HepG2 (cell line): Measurements from ENCODE around the gene COX4I2. TPM values are rescaled to one million over a fixed set of nuclear protein-coding genes. Genes with fewer than 3 reads are reported as not detected.

ENCODE experiments used
- BHLHE40 ChIP-seq: IDR thresholded peaks from 2 replicates; pipeline ENCODE4 v1.6.1; 2011; ENCODE audit warnings: low read length, improper control_type of control experiment
- CENPX ChIP-seq: sonication (generic); formaldehyde crosslinking; IDR thresholded peaks from 2 replicates; pipeline ENCODE4 v1.9.0; 2021; ENCODE audit warnings: mild to moderate bottlenecking, missing genetic modification reagents, moderate library complexity
- GFI1 ChIP-seq: sonication (generic); formaldehyde crosslinking; IDR thresholded peaks from 2 replicates; pipeline ENCODE4 v1.5.0; 2020; ENCODE audit warnings: missing genetic modification reagents, mild to moderate bottlenecking, borderline replicate concordance
- GLI4 ChIP-seq: sonication (generic); formaldehyde crosslinking; IDR thresholded peaks from 2 replicates; pipeline ENCODE4 v1.5.1; 2020; ENCODE audit warnings: missing genetic modification reagents, mild to moderate bottlenecking, moderate library complexity, borderline replicate concordance
- MIER2 ChIP-seq: IDR thresholded peaks from 2 replicates; pipeline ENCODE4 v1.6.1; 2016; ENCODE audit warnings: missing biosample characterization, missing genetic modification reagents
- SIN3B ChIP-seq: fragments of 150-350 bp; IDR thresholded peaks from 2 replicates; pipeline ENCODE4 v1.6.1; 2014; ENCODE audit warnings: low read length
- SMAD3 ChIP-seq: sonication (generic); formaldehyde crosslinking; IDR thresholded peaks from 2 replicates; pipeline ENCODE4 v1.4.0; 2020; ENCODE audit warnings: missing genetic modification reagents
- TBL1XR1 ChIP-seq: fragments of 150-350 bp; IDR thresholded peaks from 2 replicates; pipeline ENCODE4 v1.6.1; 2014; ENCODE audit warnings: borderline replicate concordance, low read length; ENCODE audit not compliant: partially characterized antibody
- TMF1 ChIP-seq: sonication (generic); formaldehyde crosslinking; IDR thresholded peaks from 2 replicates; pipeline ENCODE4 v1.8.1; 2022; ENCODE audit warnings: low read depth, missing genetic modification reagents
- TOE1 ChIP-seq: sonication (generic); formaldehyde crosslinking; IDR thresholded peaks from 2 replicates; pipeline ENCODE4 v1.4.0; 2020; ENCODE audit warnings: mild to moderate bottlenecking, missing genetic modification reagents
- ZC3H13 ChIP-seq: sonication (generic); formaldehyde crosslinking; IDR thresholded peaks from 2 replicates; pipeline ENCODE4 v1.8.1; 2023; ENCODE audit warnings: mild to moderate bottlenecking, missing genetic modification reagents, moderate library complexity
- ZNF274 ChIP-seq: sonication (generic); formaldehyde crosslinking; IDR thresholded peaks from 2 replicates; pipeline ENCODE4 v1.5.1; 2020; ENCODE audit warnings: mild to moderate bottlenecking, missing genetic modification reagents
- ZNF569 ChIP-seq: sonication (generic); formaldehyde crosslinking; IDR thresholded peaks from 2 replicates; pipeline ENCODE4 v1.5.0; 2020; ENCODE audit warnings: mild to moderate bottlenecking, missing genetic modification reagents, moderate library complexity, borderline replicate concordance
- ZNF570 ChIP-seq: sonication (generic); formaldehyde crosslinking; IDR thresholded peaks from 2 replicates; pipeline ENCODE4 v1.4.0; 2020; ENCODE audit warnings: mild to moderate bottlenecking, missing genetic modification reagents, borderline replicate concordance
- ZNF776 ChIP-seq: sonication (generic); formaldehyde crosslinking; IDR thresholded peaks from 2 replicates; pipeline ENCODE4 v1.4.0; 2020; ENCODE audit warnings: mild to moderate bottlenecking, missing genetic modification reagents
- ZNF879 ChIP-seq: sonication (generic); formaldehyde crosslinking; IDR thresholded peaks from 2 replicates; pipeline ENCODE4 v1.8.1; 2023; ENCODE audit warnings: missing genetic modification reagents
- ZSCAN25 ChIP-seq: sonication (generic); formaldehyde crosslinking; IDR thresholded peaks from 2 replicates; pipeline ENCODE4 v1.8.0; 2022; ENCODE audit warnings: mild to moderate bottlenecking, missing genetic modification reagents
- ZSCAN29 ChIP-seq: sonication (generic); formaldehyde crosslinking; conservative IDR thresholded peaks from 2 replicates; pipeline ENCODE4 v1.4.0; 2020; ENCODE audit warnings: mild to moderate bottlenecking, missing genetic modification reagents
- polyA plus RNA-seq, 8 experiments: library from polyadenylated mRNA; depleted of rRNA in 3 of 8; stranded (reverse) in 7 of 8; unstranded in 1 of 8; fragments of >200 nt; fragmentation: Illumina TruSeq in 4 of 8; extraction: Trizol in 4 of 8; gene quantifications; 2 replicates each; pipeline versions ENCODE4 v1.2.1 to v1.2.3, GENCODE V29; 2011 to 2016; ENCODE audit warnings: low read depth in 4 of 8, missing spikeins in 1 of 8, mixed read lengths in 1 of 8; ENCODE audit not compliant: insufficient read depth in 1 of 8
- total RNA-seq, 5 experiments: library from RNA; depleted of rRNA; stranded (reverse); fragments of >200 nt; fragmentation: Illumina TruSeq; extraction: Trizol; gene quantifications; 2 replicates each; pipeline ENCODE4 v1.2.3, GENCODE V29; 2016; ENCODE audit warnings: low read depth in 1 of 5
- TF ChIP-seq, protein P1 (sequence below): sonication (generic); formaldehyde crosslinking; IDR thresholded peaks from 2 replicates; pipeline ENCODE4 v1.4.0; 2020; ENCODE audit warnings: low read depth, missing genetic modification reagents
- TF ChIP-seq, protein P2 (sequence below): sonication (generic); formaldehyde crosslinking; IDR thresholded peaks from 2 replicates; pipeline ENCODE4 v1.4.0; 2020; ENCODE audit warnings: mild to moderate bottlenecking, missing genetic modification reagents
- TF ChIP-seq, protein P3 (sequence below): sonication (generic); formaldehyde crosslinking; IDR thresholded peaks from 2 replicates; pipeline ENCODE4 v1.4.0; 2020; ENCODE audit warnings: mild to moderate bottlenecking, missing genetic modification reagents
- TF ChIP-seq, protein P4 (sequence below): sonication (generic); formaldehyde crosslinking; IDR thresholded peaks from 2 replicates; pipeline ENCODE4 v1.4.0; 2020; ENCODE audit warnings: missing genetic modification reagents

Gene COX4I2
- total and polyA plus RNA-seq, 2 of the 13 experiments (the other 11 are each of a cell fraction or from before 2014, with no cell fraction given): 1.1 TPM; not detected in 1

DNA sequence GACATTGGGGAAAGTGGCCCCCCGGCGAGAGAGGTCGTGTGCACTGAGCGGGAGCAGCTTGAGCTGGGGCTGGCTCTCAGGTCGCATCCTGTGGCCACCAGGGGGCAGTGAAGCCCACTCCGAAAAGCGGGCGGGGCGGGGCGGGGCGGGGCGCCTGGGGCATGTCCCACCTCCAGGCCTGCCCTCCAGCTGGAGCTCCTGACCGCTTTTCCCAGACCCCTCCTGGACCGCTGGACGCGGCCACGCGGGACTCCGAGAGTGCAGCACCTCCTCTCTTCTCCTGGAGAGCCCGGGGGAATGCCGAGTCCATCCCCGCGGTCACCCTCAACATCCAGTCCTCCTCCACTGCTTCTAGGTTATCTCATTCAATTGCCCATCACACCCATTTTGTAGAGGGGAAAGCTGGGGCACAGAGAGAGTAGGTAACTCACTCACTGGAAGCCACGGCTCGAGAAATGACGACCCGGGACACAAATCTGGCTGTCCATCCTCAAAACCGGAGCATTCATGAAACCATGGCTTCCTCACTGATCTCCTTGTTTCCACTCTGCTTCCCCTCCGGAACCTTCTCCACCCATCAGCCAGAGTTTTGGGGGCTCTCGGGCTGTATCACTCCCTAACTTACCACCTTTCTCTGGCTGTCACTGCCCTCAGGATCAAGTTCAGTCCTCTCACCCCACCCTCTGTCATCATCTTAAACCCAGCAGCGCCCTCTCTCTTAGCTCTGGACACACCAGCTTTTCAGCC lies 24.1 kb downstream of the COX4I2 start (continued):
- TF ChIP-seq, protein P1, sequence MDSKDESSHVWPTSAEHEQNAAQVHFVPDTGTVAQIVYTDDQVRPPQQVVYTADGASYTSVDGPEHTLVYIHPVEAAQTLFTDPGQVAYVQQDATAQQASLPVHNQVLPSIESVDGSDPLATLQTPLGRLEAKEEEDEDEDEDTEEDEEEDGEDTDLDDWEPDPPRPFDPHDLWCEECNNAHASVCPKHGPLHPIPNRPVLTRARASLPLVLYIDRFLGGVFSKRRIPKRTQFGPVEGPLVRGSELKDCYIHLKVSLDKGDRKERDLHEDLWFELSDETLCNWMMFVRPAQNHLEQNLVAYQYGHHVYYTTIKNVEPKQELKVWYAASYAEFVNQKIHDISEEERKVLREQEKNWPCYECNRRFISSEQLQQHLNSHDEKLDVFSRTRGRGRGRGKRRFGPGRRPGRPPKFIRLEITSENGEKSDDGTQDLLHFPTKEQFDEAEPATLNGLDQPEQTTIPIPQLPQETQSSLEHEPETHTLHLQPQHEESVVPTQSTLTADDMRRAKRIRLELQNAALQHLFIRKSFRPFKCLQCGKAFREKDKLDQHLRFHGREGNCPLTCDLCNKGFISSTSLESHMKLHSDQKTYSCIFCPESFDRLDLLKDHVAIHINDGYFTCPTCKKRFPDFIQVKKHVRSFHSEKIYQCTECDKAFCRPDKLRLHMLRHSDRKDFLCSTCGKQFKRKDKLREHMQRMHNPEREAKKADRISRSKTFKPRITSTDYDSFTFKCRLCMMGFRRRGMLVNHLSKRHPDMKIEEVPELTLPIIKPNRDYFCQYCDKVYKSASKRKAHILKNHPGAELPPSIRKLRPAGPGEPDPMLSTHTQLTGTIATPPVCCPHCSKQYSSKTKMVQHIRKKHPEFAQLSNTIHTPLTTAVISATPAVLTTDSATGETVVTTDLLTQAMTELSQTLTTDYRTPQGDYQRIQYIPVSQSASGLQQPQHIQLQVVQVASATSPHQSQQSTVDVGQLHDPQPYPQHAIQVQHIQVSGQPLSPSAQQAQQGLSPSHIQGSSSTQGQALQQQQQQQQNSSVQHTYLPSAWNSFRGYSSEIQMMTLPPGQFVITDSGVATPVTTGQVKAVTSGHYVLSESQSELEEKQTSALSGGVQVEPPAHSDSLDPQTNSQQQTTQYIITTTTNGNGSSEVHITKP (CRISPR knock-in tag): no peak; the same call in 1 of the 2 replicates
- TF ChIP-seq BHLHE40 (0 out of 2 replicates have a peak, but pooled peaks have one; percentile 18), TMF1 (CRISPR knock-in tag) (no peak; the same call in 1 of the 2 replicates), ZC3H13 (CRISPR knock-in tag) (peak; percentile 72; the same call in 1 of the 2 replicates), ZNF879 (no peak), CENPX (CRISPR knock-in tag) (no peak), ZSCAN29 (peak; percentile 82), ZNF570 (CRISPR knock-in tag) (no peak), SIN3B (no peak), ZSCAN25 (no peak; the same call in none of the 2 replicates), TBL1XR1 (no peak), ZNF776 (peak; percentile 89; the same call in 1 of the 2 replicates), ZNF569 (CRISPR knock-in tag) (no peak), GLI4 (CRISPR knock-in tag) (peak; percentile 83; the same call in 1 of the 2 replicates), MIER2 (CRISPR knock-in tag) (0 out of 2 replicates have a peak, but pooled peaks have one; percentile 13), SMAD3 (CRISPR knock-in tag) (no peak; the same call in 1 of the 2 replicates), ZNF274 (CRISPR knock-in tag) (peak; percentile 75; the same call in 1 of the 2 replicates), TOE1 (no peak), GFI1 (no peak)
- TF ChIP-seq, protein P2, sequence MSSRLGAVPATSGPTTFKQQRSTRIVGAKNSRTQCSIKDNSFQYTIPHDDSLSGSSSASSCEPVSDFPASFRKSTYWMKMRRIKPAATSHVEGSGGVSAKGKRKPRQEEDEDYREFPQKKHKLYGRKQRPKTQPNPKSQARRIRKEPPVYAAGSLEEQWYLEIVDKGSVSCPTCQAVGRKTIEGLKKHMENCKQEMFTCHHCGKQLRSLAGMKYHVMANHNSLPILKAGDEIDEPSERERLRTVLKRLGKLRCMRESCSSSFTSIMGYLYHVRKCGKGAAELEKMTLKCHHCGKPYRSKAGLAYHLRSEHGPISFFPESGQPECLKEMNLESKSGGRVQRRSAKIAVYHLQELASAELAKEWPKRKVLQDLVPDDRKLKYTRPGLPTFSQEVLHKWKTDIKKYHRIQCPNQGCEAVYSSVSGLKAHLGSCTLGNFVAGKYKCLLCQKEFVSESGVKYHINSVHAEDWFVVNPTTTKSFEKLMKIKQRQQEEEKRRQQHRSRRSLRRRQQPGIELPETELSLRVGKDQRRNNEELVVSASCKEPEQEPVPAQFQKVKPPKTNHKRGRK (CRISPR knock-in tag): peak; percentile 78; the same call in 1 of the 2 replicates
- TF ChIP-seq, protein P3, sequence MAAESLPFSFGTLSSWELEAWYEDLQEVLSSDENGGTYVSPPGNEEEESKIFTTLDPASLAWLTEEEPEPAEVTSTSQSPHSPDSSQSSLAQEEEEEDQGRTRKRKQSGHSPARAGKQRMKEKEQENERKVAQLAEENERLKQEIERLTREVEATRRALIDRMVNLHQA: no peak
- TF ChIP-seq, protein P4, sequence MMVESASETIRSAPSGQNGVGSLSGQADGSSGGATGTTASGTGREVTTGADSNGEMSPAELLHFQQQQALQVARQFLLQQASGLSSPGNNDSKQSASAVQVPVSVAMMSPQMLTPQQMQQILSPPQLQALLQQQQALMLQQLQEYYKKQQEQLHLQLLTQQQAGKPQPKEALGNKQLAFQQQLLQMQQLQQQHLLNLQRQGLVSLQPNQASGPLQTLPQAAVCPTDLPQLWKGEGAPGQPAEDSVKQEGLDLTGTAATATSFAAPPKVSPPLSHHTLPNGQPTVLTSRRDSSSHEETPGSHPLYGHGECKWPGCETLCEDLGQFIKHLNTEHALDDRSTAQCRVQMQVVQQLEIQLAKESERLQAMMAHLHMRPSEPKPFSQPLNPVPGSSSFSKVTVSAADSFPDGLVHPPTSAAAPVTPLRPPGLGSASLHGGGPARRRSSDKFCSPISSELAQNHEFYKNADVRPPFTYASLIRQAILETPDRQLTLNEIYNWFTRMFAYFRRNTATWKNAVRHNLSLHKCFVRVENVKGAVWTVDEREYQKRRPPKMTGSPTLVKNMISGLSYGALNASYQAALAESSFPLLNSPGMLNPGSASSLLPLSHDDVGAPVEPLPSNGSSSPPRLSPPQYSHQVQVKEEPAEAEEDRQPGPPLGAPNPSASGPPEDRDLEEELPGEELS (CRISPR knock-in tag): peak; percentile 55
